ENCODE data around the gene PGLYRP4. TPM values are rescaled to one million over a fixed set of nuclear protein-coding genes. Genes with fewer than 3 reads are reported as not detected.

The PGLYRP4 gene
- total and polyA plus RNA-seq, 9 donors = not detected

DNA sequence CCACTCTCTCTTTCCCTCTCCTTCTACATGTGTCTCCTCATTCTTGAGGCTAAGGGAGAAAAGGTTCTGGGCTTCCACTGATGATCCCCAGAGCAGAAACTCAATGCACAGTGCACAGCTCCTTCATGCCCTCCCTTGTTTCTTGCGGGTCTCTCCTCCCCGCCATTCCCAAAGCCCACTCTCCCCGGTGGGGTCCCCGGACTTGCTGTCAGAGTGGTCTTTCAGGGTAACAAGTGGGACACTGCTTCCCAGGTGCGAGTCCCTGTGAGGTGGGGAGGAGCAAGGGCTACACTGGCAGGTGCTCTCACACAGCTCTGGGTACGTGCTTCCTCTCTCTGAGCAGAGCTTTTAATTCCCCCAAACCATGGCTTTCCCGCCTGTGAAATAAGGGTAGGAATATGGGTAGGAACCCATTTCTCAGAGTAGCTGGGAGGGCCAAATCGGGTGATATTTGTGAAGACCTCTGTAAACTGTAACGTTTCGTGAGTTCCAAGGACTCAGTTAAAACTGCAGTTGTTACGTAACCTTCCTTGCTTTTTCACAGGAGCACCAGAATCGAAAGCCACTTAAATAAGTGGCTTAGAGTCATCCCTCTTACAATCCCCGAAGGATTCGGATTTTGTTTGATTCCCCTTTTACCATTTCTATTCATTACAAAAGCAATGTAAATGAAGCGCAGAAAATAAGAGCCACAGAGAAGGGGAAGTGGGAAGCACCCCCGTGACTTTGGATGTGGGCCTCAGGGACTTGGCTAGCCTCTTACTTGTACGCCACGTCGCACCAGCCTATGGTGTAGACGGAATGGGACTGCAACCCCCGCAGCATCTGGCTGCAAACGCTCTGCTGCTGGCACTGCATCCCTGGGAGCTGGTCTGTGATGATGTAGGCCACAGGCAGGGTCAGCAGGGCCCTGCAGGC lies 42.1 kb downstream of the PGLYRP4 start:
- no peak for DNase-seq
- intact Hi-C loops (cut with DNase I) = no loop called here
- 87 to 90% (median 89%) methylated on average over 22 of the region's 22 CpGs for WGBS, 3 donors
- no peaks in the 10 kb centered on the region for H3K4me1 ChIP-seq (ENCODE audit: insufficient read depth)
- no peak overlapping the region for H3K27ac ChIP-seq
- no peaks in the 10 kb centered on the region for H3K36me3 ChIP-seq
- no peaks in the 10 kb centered on the region for H3K9me3 ChIP-seq
- TF ChIP-seq POLR2A (IDR thresholded peaks at IDR 0.05) (no peak), EP300 (IDR thresholded peaks at IDR 0.05) (no peak)
- TF ChIP-seq, protein P1, sequence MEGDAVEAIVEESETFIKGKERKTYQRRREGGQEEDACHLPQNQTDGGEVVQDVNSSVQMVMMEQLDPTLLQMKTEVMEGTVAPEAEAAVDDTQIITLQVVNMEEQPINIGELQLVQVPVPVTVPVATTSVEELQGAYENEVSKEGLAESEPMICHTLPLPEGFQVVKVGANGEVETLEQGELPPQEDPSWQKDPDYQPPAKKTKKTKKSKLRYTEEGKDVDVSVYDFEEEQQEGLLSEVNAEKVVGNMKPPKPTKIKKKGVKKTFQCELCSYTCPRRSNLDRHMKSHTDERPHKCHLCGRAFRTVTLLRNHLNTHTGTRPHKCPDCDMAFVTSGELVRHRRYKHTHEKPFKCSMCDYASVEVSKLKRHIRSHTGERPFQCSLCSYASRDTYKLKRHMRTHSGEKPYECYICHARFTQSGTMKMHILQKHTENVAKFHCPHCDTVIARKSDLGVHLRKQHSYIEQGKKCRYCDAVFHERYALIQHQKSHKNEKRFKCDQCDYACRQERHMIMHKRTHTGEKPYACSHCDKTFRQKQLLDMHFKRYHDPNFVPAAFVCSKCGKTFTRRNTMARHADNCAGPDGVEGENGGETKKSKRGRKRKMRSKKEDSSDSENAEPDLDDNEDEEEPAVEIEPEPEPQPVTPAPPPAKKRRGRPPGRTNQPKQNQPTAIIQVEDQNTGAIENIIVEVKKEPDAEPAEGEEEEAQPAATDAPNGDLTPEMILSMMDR (IDR thresholded peaks at IDR 0.05) = no peak
- H3K4me3 ChIP-seq = no peak overlapping the region
- H3K27me3 ChIP-seq = no peaks in the 10 kb centered on the region

DNA sequence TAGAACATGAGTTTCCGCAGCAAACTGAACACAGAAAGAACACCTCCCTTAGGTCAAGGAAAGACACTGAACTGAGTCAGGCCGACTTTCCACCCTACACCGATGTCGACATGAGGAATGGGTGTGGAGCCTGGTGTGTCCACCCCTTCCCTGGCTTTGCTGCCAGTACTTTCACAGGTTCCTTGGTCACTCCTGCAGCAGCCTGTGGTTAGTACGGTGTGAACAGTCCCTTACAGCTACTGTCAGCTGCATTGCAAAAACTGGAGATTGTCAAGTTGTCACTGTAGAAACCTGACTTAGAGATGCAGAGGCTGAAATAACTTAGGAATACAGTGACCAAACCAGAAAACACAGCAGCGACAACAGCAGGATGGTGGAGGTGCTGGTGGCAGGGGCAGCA lies 43.0 kb downstream of the PGLYRP4 start:
- H3K9me3 ChIP-seq = no peaks in the 10 kb centered on the region
- no peak for DNase-seq
- TF ChIP-seq, protein P1 (IDR thresholded peaks at IDR 0.05) = no peak
- no peak for TF ChIP-seq EP300 (IDR thresholded peaks at IDR 0.05)
- TF ChIP-seq POLR2A (IDR thresholded peaks at IDR 0.05) = no peak
- no peak overlapping the region for H3K4me3 ChIP-seq
- WGBS, 3 donors = 77 to 85% (median 80%) methylated on average over 6 of the region's 6 CpGs
- no peaks in the 10 kb centered on the region for H3K4me1 ChIP-seq (ENCODE audit: insufficient read depth)
- intact Hi-C loops (cut with DNase I) = no loop called here
- no peaks in the 10 kb centered on the region for H3K36me3 ChIP-seq
- no peak overlapping the region for H3K27ac ChIP-seq
- no peaks in the 10 kb centered on the region for H3K27me3 ChIP-seq

DNA sequence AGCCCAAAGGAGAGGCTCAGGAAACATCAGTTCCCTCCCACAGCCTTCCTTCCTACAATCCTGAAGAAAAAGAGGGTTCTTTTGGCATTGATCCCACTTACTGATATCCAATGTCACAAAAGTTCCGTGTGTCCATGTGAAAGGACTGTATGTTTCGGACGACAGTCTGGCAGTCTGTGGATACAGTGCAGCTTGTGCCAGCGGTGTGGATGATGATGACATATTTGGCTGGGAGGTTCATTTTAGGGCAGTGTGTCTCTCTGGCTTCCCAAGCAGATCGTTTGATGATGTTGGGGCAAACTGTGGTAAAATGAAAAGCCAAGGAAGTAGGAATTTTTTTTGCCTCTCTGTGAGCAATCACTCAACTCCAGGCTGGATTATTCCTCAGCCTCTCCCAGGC lies 46.3 kb downstream of the PGLYRP4 start:
- Histone ChIP-seq H3K27me3 (no peaks in the 10 kb centered on the region), H3K4me1 (ENCODE audit: insufficient read depth) (no peaks in the 10 kb centered on the region), H3K36me3 (no peaks in the 10 kb centered on the region), H3K9me3 (no peaks in the 10 kb centered on the region), H3K4me3 (no peak overlapping the region), H3K27ac (no peak overlapping the region)
- no peak for TF ChIP-seq EP300 (IDR thresholded peaks at IDR 0.05)
- TF ChIP-seq, protein P1 (IDR thresholded peaks at IDR 0.05) = no peak
- TF ChIP-seq POLR2A (IDR thresholded peaks at IDR 0.05) = no peak
- intact Hi-C loops (cut with DNase I) = no loop called here
- DNase-seq = no peak
- 65 to 80% (median 68%) methylated on average over 5 of the region's 5 CpGs for whole genome bisulfite sequencing, 3 donors

DNA sequence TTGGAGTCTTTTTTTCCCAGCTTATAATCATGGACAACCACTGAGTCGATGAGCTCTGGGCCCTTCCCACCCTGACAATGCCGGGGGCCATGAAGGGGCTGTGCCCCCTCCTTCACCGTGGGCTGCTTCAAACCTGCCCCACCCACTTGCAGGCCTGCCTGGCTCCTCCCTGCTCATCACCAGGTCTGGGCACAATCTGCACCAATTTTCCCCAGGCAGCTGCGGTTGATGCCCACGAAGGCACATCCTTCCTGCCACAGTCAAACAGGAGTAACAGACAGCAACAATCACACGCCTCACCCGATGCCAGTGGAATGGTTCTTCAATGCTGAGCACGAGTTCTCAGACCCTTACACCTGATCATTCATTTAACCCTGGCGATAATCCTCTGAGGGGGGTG lies 54.8 kb downstream of the PGLYRP4 start:
- TF ChIP-seq POLR2A (IDR thresholded peaks at IDR 0.05) (no peak), EP300 (IDR thresholded peaks at IDR 0.05) (no peak)
- TF ChIP-seq, protein P1 (IDR thresholded peaks at IDR 0.05) = no peak
- Histone ChIP-seq H3K9me3 (no peaks in the 10 kb centered on the region), H3K27me3 (no peaks in the 10 kb centered on the region), H3K27ac (no peak overlapping the region), H3K36me3 (no peaks in the 10 kb centered on the region), H3K4me1 (ENCODE audit: insufficient read depth) (no peaks in the 10 kb centered on the region), H3K4me3 (no peak overlapping the region)
- intact Hi-C loops (cut with DNase I) = no loop called here
- no peak for DNase-seq
- 74 to 82% (median 82%) methylated on average over 9 of the region's 9 CpGs for WGBS, 3 donors

Measured in ovary (tissue), 9 donors.